Stimulated activated effector memory CD8-positive, alpha-beta T cell treated with anti-CD3 and anti-CD28 coated beads, Interleukin-12 subunit alpha, Interleukin-12 subunit beta, amount 100 ng/mL, for 72 hours (primary cell): ENCODE measurements around the gene SF3B4.
"Not testable (repeated sequence)": the region's sequence is repeated elsewhere in the genome, so short reads cannot be mapped to it uniquely, and the experiment has no call there.

ENCODE experiments used
- ATAC-seq: fragments of 150-1000 bp; cut with Tn5 transposase; 2 replicates; pipeline ENCODE4 v1.10.0; 2021
- DNase-seq, 2 donors: peaks; one replicate each; pipeline ENCODE4 v3.0.0; 2021 to 2022; ENCODE audit warnings: low spot score in 2 of 2
- H3K27ac Mint-ChIP-seq: one replicate; pipeline ENCODE4 v1.8.0; 2022; ENCODE audit warnings: mild to moderate bottlenecking, mixed read lengths
- H3K36me3 Mint-ChIP-seq: one replicate; pipeline ENCODE4 v1.8.0; 2022; ENCODE audit warnings: mild to moderate bottlenecking, mixed read lengths
- H3K4me1 Mint-ChIP-seq: one replicate; pipeline ENCODE4 v1.8.0; 2022; ENCODE audit warnings: mixed read lengths
- H3K4me3 Mint-ChIP-seq: one replicate; pipeline ENCODE4 v1.8.0; 2022; ENCODE audit warnings: mild to moderate bottlenecking, mixed read lengths
- H3K9me3 Mint-ChIP-seq: one replicate; pipeline ENCODE4 v1.8.0; 2022; ENCODE audit warnings: mixed read lengths

Gene SF3B4

DNA sequence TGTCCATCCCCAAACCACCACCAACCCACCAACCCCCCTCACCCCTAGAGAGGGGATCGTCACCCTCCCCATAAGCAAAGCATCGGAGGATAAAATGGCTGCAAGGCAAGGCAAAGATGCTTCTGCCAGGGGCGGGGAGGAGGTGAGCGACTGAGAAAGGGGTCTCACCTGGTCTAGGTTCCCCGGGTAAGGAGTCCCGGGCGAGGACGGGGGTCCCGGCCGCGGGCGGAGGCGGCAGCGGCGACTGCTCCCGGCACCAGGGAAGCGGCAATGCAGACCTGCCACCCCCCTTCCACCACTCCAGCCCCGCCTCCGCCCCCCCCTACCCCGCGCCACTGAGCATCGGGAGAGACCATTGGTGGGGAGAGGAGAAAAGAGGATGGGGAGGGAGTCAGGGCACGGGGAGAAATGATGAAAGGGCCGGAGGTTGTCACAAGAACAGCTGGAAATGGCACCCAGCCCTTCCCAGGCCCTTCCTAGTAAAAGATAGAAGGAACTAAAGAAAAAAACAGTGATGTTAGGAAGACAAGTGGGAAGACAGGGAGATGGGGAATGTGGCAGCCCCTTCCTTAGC lies 9.9 kb downstream of the SF3B4 start, which contains the start of gene SV2A:
SV2A (minus strand) TSS at position 274 of the 574 bp plus-strand sequence. CDS start 4,004 bp downstream, outside the sequence.
- DNase-seq (peak in 1 of 2 donors; percentile 8), ATAC-seq (peak; percentile 77)
- Mint-ChIP-seq H3K36me3 (peaks cover 13% of the 10 kb centered on the region), H3K27ac (peak within 1 kb of the TSS; percentile 52), H3K9me3 (no peaks in the 10 kb centered on the region), H3K4me3 (peak within 1 kb of the TSS; percentile 72), H3K4me1 (peaks cover 24% of the 10 kb centered on the region)

DNA sequence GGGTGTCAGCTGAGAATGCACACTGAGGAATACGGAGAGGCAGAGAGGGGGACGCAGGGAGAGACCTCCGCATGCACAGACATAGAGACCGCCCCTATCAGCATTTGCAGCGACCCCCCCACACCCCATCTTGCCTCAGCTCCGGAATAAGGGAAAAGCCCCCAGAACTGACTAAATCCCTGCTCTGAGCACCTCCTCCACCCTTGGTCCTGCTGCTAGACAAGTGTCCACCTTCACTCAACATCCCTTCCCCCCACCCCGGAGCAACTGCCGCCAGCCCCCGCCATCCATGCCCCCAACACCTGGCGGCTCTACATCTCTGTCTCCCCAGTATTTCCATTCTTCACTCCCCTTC lies 10.7 kb downstream of the SF3B4 start:
- H3K9me3 Mint-ChIP-seq: no peaks in the 10 kb centered on the region
- no peak overlapping the region for H3K27ac Mint-ChIP-seq
- peak overlapping the region; percentile 72 for H3K4me3 Mint-ChIP-seq
- DNase-seq: no peak
- H3K36me3 Mint-ChIP-seq: peaks cover 5% of the 10 kb centered on the region
- ATAC-seq: no peak
- peaks cover 25% of the 10 kb centered on the region for H3K4me1 Mint-ChIP-seq

DNA sequence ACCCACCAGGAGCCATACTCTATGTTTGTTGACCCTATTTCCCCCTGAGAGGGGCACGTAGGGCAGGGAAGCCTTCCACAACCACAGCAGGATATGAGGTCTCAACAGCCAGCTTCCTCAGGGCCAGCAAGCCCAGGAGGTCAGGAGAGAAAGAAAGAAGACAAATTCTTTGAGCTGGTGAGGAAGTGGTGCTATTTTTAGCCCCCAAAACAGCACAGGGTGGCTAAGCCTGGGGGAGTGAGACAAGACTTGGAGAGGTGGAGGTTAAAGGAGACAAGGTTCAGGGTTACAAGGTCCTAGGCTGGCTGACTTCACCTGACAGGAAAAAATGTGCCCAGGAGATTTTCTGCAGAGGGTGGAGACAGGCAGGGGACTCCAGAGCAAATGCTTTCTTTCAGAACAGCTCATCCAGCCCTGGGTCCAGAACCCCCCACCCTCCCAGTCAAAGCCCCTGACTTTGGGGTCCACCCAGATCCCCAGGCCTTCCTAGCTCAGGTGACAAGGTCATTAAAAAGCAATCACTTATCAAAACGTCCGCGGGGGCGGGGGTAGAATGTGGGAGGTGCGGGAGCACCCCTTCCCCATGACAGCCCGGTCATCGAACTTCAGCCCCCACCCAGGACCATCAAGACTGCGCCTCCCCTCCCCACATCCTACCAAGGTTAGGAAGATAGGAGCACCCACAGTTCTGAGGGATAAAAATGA lies 11.3 kb downstream of the SF3B4 start:
- no peaks in the 10 kb centered on the region for H3K36me3 Mint-ChIP-seq
- H3K27ac Mint-ChIP-seq: peak overlapping the region; percentile 73
- peak overlapping the region; percentile 72 for H3K4me3 Mint-ChIP-seq
- no peak for ATAC-seq
- peaks cover 30% of the 10 kb centered on the region for H3K4me1 Mint-ChIP-seq
- no peak for DNase-seq
- H3K9me3 Mint-ChIP-seq: no peaks in the 10 kb centered on the region

DNA sequence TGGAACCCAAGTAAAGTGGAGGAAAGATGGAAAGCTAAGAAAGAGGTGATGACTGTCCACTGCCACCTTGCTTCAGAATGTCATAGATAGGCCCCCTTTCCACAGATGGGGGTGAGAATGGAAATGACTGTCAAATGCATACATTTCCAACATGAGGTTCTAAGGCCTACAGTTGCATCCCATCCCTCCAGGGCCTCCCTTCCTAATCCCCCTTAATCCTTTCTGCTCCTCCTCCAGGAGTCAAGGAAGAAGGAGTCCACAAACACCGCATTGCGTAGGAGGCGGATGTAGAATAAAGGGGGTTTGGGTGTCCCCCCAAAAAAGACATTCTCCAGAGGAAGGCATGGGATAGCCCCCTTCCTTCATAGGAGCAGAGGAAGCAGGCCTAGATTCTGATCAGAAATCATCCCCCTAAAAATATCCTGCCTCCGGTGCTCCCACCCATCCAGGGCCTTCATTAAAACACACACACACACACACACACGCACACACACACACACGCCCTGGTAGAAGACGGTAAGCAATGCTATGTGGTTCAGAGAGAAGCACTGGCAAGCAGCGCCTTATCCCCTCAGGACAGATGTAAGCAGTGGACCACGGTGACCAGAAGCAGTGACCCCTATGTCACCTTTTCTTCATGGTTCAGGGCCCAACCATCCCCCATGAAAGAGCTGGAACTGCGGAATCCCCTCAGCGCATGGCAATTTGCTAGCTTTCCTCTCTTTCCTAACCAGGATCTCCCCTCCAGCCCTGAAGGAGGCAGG lies 12.0 kb downstream of the SF3B4 start:
- H3K36me3 Mint-ChIP-seq: no peaks in the 10 kb centered on the region
- H3K4me3 Mint-ChIP-seq: peak overlapping the region; percentile 72
- no peaks in the 10 kb centered on the region for H3K9me3 Mint-ChIP-seq
- peaks cover 31% of the 10 kb centered on the region for H3K4me1 Mint-ChIP-seq
- DNase-seq (no peak), ATAC-seq (no peak)
- H3K27ac Mint-ChIP-seq: peak overlapping the region; percentile 73

DNA sequence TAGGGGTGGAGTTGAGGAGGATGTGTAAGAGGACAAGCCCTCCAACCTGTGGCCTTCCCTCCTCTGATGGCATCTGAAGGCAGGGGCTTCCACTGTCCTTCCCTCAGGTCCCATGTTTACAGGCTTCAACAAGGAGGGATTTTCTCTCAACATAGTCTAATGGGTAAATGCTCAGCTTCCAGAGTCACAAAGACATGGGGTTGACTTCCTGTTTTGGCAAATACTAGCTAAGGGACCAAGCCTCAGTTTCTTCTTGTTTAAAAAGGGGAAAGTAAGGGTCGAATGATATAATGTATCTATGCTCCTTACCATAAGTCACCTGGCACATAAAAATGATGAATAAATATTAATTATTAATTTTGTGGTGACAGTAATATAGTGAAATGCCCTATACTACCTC lies 13.1 kb downstream of the SF3B4 start:
- Mint-ChIP-seq H3K4me1 (peaks cover 31% of the 10 kb centered on the region), H3K36me3 (no peaks in the 10 kb centered on the region), H3K4me3 (no peak overlapping the region), H3K9me3 (no peaks in the 10 kb centered on the region), H3K27ac (peak overlapping the region; percentile 60)
- ATAC-seq: no peak
- no peak for DNase-seq

DNA sequence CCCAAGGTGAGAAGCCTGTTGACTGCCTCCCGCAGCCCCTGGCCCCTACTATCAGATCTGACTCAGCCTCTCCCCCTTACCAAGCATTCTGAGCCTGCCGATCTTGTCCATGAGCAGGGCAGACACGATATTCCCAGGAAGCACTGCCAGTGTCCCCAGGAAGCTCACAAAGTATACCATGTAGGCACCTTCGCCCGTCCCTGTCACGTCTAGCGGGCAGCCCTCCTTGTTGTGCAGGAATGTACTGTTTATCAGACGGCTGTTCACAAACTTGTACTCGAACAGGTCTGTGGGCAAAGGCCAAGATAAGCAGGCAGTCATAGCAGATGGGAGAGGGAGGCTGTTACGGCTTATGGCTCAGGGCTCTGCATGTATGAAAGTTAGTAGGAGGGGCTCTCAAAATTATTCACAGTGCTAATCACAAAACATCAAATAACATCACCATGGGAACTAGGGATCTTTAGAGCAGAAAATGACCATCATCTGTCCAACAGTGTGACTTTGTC lies 21.0 kb downstream of the SF3B4 start:
- peaks cover 13% of the 10 kb centered on the region for H3K36me3 Mint-ChIP-seq
- H3K4me1 Mint-ChIP-seq: peaks cover 3% of the 10 kb centered on the region
- ATAC-seq (no peak), DNase-seq (no peak)
- no peaks in the 10 kb centered on the region for H3K9me3 Mint-ChIP-seq
- H3K27ac Mint-ChIP-seq: no peak overlapping the region
- H3K4me3 Mint-ChIP-seq: no peak overlapping the region

DNA sequence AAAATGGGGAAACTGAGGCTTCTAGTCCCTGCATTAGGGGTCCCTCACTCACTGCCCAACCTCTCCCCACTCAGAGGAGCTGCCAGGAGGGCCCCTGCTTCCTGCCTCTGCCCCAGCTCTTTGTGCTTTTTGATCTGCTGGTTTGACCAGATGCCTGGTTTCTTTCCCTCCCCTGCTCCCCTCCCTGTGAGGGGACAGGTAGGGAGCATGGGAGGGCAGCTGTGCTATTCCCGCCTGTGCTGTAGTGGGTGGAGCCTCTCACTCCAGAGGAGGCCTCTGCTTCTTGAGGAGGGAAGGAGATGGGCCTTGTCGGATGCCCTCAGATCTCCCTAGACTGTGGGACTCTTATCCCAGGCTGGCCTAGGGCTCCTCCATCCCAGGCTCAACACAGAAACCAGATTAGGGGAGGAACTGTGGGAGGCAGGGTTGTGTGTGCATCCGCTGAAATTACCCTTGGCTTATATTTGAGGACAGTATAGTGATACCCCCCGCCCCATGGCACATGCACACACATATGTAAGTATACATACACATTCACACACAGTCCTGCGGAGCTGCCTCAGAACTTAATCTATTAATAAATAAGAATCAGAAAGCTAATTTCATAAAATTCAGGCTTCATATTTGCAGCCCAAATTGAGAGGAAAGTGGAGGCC lies 23.6 kb downstream of the SF3B4 start:
- Mint-ChIP-seq H3K27ac (peak overlapping the region; percentile 46), H3K9me3 (no peaks in the 10 kb centered on the region), H3K4me1 (peaks cover 21% of the 10 kb centered on the region), H3K4me3 (no peak overlapping the region), H3K36me3 (peaks cover 10% of the 10 kb centered on the region)
- no peak for DNase-seq
- ATAC-seq: no peak

DNA sequence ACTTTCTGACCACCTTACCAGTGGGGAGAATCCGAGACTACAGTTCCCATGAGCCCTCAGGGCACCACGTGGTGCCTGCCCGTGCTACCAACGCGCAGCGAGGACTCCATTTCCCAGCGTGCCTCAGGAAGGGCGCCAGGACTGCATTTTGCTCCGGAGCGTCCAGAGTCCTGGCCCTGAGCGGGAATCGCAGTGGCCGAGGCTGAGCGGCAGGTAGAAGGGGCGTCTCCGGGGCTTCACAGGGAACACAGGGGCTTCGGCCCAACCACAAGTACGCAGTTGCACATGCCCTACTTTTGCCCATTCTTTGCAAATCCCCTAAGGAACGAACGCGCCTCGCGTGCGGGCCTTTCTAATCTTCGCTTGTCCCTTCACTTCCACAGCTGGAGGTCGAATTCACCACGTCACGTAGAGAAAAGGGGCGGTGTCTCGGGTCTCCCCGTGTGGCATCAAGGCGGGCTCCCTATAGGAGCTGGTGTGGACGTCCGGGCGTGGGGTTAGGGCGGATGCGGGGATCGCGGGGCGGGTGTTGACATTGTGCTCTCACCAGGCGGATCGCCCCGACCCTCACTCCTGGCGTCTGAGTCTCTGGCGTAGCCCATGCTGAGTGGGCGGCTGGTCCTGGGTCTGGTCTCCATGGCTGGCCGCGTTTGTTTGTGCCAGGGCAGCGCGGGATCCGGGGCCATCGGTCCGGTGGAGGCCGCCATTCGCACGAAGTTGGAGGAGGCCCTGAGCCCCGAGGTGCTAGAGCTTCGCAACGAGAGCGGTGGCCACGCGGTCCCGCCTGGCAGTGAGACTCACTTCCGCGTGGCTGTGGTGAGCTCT lies 27.9 kb downstream of the SF3B4 start, which contains the start of gene BOLA1:
BOLA1 (plus strand) TSS at position 109 of the 825 bp plus-strand sequence; CDS start at position 601, 492 bp downstream.
- Mint-ChIP-seq H3K4me1 (peaks cover 22% of the 10 kb centered on the region), H3K36me3 (peaks cover 6% of the 10 kb centered on the region), H3K4me3 (peak within 1 kb of the TSS; percentile 80), H3K9me3 (no peaks in the 10 kb centered on the region), H3K27ac (peak within 1 kb of the TSS; percentile 92)
- ATAC-seq (peak; percentile 98), DNase-seq (peak; percentile 54 to 87)

DNA sequence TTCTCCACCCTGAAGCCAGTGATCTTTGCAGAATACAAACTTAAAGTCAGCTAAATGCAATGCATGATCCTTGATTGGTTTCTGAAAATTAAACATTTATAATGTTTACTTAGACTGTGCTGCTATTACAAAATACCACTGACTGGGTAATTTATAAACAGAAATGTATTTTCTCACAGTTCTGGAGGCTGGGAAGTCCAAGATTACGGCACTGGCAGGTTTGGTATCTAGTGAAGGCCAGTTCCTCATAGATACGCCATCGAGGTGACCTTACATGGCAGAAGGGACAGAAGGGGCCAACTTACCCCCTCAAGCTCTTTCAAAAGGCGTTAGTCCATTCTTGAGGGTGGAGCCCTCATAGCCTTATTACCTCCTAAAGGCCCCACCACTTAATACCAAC lies 31.0 kb downstream of the SF3B4 start:
- Mint-ChIP-seq H3K9me3 (no peaks in the 10 kb centered on the region), H3K4me3 (no peak overlapping the region), H3K4me1 (peaks cover 22% of the 10 kb centered on the region), H3K27ac (no peak overlapping the region), H3K36me3 (no peaks in the 10 kb centered on the region)
- ATAC-seq (no peak), DNase-seq (no peak)

DNA sequence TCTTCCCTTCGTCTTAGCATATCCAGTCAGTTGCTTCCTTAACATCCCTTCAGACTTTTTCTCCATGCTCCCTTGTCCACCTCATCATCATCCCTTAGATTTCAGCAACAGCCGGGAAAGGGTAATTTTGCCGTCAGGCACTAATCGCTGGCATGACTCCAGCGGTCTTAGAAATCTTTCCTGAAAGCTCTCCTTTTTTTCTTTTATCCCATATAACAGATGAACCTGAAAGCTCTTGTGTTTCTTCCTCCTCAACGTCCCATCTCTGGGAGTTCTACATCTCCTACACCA lies 38.7 kb downstream of the SF3B4 start:
- Mint-ChIP-seq H3K27ac (no peak overlapping the region), H3K4me3 (no peak overlapping the region), H3K4me1 (no peaks in the 10 kb centered on the region), H3K36me3 (no peaks in the 10 kb centered on the region), H3K9me3 (no peaks in the 10 kb centered on the region)
- DNase-seq (no peak), ATAC-seq (no peak)

DNA sequence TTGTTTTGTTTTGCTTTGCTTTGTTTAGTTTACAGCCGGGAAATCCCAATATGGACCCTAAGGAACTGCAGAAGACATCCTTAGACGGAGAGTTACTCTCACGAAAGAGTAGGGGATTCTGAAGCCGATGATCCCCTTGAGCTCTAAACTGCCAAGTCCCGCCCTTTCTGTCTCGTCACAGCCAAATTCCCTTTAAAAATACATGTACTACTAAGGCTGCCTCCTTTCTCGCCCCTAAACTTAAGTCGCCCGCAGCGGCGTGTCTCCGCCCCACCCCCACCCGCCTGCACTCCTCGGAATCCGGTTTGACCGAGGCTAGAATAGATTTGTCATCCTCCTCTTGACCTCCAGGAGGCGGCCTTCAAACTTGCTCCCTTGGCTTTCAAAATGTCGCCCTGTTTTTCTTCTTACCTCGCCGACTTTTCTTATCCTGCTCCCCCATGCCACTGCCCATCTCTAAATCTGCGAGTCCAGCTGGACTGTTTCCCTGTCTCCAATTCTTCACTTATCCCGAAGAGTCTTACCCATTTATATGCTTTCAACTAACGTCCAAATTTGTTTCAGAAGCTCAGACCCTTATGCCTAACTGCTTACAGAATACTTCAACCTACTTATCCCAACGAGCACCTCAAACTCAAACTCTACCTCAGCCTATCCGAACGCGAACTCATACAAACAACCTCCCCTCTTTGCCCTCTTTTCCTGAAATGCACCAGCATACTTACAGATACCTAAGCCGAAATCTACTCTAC lies 39.2 kb downstream of the SF3B4 start:
- no peaks in the 10 kb centered on the region for H3K9me3 Mint-ChIP-seq
- peak; percentile 45 for ATAC-seq
- H3K36me3 Mint-ChIP-seq: no peaks in the 10 kb centered on the region

DNA sequence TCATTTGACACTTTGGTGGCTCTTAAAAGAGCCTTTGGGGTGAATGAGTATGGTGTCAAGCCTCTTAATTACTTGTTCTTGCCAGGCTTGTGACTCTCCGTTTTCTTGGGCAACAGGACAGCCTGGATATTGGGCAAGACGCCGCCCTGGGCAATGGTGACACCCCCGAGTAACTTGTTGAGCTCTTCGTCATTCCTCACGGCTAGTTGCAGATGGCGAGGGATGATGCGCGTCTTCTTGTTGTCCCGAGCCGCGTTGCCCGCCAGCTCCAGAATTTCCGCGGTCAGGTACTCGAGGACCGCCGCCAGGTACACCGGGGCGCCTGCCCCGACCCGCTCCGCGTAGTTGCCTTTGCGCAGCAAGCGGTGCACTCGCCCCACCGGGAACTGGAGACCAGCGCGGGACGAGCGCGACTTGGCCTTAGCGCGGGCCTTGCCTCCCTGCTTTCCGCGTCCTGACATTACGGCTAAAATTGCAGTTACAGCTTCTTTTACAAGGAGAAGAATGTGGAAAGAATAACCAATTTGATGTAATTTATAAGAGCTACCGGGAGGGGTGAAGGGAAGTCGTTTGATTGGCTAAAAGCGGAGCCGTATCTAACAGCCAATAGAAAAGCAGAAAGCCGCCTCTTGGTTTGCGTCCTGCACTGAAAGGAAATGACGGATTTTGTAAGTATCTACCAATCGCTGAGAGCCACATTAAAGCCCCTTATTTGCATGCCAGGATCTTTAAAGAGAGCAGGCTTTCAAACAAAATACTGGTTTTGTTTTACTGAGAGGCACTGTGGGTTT lies 40.0 kb downstream of the SF3B4 start:
- no peaks in the 10 kb centered on the region for H3K36me3 Mint-ChIP-seq
- H3K4me1 Mint-ChIP-seq: no peaks in the 10 kb centered on the region
- H3K4me3 Mint-ChIP-seq: no peak overlapping the region
- peak; percentile 74 for ATAC-seq
- H3K27ac Mint-ChIP-seq: no peak overlapping the region
- peak; percentile 61 to 92 for DNase-seq
- no peaks in the 10 kb centered on the region for H3K9me3 Mint-ChIP-seq

More for the DNA sequence above, 39.2 kb downstream of the SF3B4 start:
- no peak overlapping the region for H3K27ac Mint-ChIP-seq
- DNase-seq: peak; percentile 47 to 88
- H3K4me3 Mint-ChIP-seq: no peak overlapping the region
- H3K4me1 Mint-ChIP-seq: no peaks in the 10 kb centered on the region

DNA sequence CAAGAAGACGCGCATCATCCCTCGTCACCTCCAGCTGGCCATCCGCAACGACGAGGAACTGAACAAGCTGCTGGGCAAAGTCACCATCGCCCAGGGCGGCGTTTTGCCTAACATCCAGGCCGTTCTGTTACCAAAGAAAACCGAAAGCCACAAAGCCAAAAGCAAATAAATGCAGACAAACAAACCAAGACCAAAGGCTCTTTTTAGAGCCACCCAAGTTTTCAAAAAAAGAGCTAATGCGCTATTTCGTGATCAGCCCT lies 40.5 kb downstream of the SF3B4 start:
- not testable (repeated sequence) for H3K4me1 Mint-ChIP-seq, H3K36me3 Mint-ChIP-seq, H3K4me3 Mint-ChIP-seq

More for the DNA sequence above, 40.5 kb downstream of the SF3B4 start:
- H3K27ac Mint-ChIP-seq, H3K9me3 Mint-ChIP-seq, ATAC-seq: not testable (repeated sequence)
- peak in 1 of 2 donors; percentile 3 for DNase-seq
